ENCODE data around the gene RILP. TPM values are rescaled to one million over a fixed set of nuclear protein-coding genes. Genes with fewer than 3 reads are reported as not detected.

The RILP gene
- total RNA-seq, 4 donors from 2014 or later: 17.0 to 32.7 (median 19.5) TPM

- TF ChIP-seq, protein P1, sequence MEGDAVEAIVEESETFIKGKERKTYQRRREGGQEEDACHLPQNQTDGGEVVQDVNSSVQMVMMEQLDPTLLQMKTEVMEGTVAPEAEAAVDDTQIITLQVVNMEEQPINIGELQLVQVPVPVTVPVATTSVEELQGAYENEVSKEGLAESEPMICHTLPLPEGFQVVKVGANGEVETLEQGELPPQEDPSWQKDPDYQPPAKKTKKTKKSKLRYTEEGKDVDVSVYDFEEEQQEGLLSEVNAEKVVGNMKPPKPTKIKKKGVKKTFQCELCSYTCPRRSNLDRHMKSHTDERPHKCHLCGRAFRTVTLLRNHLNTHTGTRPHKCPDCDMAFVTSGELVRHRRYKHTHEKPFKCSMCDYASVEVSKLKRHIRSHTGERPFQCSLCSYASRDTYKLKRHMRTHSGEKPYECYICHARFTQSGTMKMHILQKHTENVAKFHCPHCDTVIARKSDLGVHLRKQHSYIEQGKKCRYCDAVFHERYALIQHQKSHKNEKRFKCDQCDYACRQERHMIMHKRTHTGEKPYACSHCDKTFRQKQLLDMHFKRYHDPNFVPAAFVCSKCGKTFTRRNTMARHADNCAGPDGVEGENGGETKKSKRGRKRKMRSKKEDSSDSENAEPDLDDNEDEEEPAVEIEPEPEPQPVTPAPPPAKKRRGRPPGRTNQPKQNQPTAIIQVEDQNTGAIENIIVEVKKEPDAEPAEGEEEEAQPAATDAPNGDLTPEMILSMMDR (IDR thresholded peaks at IDR 0.05): no peak
- TF ChIP-seq POLR2A (IDR thresholded peaks at IDR 0.05): no peak
- 87 to 93% methylated on average over 10 of the region's 10 CpGs for WGBS, 2 donors
- no peak overlapping the region for H3K4me3 ChIP-seq (ENCODE audit: low read depth, poor library complexity, severe bottlenecking)
- DNase-seq (ENCODE audit: low spot score in 2 of 2): no peak
- intact Hi-C loops (cut with DNase I; ENCODE audit: low total_unique reads): no loop called here
Observed at GRCh38 chr17:1635675-1636465, 13.8 kb downstream of the RILP start.

GRCh38 chr17:1634841-1635650, 14.6 kb downstream of the RILP start:
- no peak for DNase-seq (ENCODE audit: low spot score in 2 of 2)
- intact Hi-C loops (cut with DNase I; ENCODE audit: low total_unique reads): no loop called here
- H3K4me3 ChIP-seq (ENCODE audit: low read depth, poor library complexity, severe bottlenecking): no peak overlapping the region
- WGBS, 2 donors: 95 to 97% methylated on average over 44 to 45 of the region's 45 CpGs
- TF ChIP-seq, protein P1 (IDR thresholded peaks at IDR 0.05): no peak
- TF ChIP-seq POLR2A (IDR thresholded peaks at IDR 0.05): no peak

- TF ChIP-seq POLR2A (IDR thresholded peaks at IDR 0.05): no peak
- TF ChIP-seq, protein P1 (IDR thresholded peaks at IDR 0.05): no peak
- 81 to 89% methylated on average over 4 of the region's 4 CpGs for WGBS, 2 donors
- no peak overlapping the region for H3K4me3 ChIP-seq (ENCODE audit: low read depth, poor library complexity, severe bottlenecking)
- DNase-seq (ENCODE audit: low spot score in 2 of 2): no peak
- intact Hi-C loops (cut with DNase I; ENCODE audit: low total_unique reads): no loop called here
Observed at GRCh38 chr17:1630662-1631061, 19.0 kb downstream of the RILP start.

- H3K4me3 ChIP-seq (ENCODE audit: low read depth, poor library complexity, severe bottlenecking): peak overlapping the region; percentile 57
- no peak for TF ChIP-seq POLR2A (IDR thresholded peaks at IDR 0.05)
- TF ChIP-seq, protein P1 (IDR thresholded peaks at IDR 0.05): no peak
- DNase-seq (ENCODE audit: low spot score in 2 of 2): no peak
- 3 to 4% methylated on average over 27 to 44 of the region's 45 CpGs for WGBS, 2 donors
- intact Hi-C loops (cut with DNase I; ENCODE audit: low total_unique reads): loop anchor here (10.0 kb wide), 1 partner anchor 265 kb away; no protein-coding TSS in a partner anchor
Observed at GRCh38 chr17:1629504-1630310, 20.0 kb downstream of the RILP start.

GRCh38 chr17:1628856-1629503, 20.7 kb downstream of the RILP start:
- TF ChIP-seq POLR2A (IDR thresholded peaks at IDR 0.05): no peak
- TF ChIP-seq, protein P1 (IDR thresholded peaks at IDR 0.05): no peak
- 0 to 1% methylated on average over 12 to 33 of the region's 77 CpGs for WGBS, 2 donors
- peak; percentile 94 to 99 for DNase-seq (ENCODE audit: low spot score in 2 of 2)
- intact Hi-C loops (cut with DNase I; ENCODE audit: low total_unique reads): loop anchor here (10.0 kb wide), 1 partner anchor 264 kb away; no protein-coding TSS in a partner anchor
- H3K4me3 ChIP-seq (ENCODE audit: low read depth, poor library complexity, severe bottlenecking): peak overlapping the region; percentile 57

All from lower leg skin (tissue), 4 donors.